HK-2 (cell line): Measurements from ENCODE around the gene SMTNL2.
"Not testable (repeated sequence)": the region's sequence is repeated elsewhere in the genome, so short reads cannot be mapped to it uniquely, and the experiment has no call there.

Source experiments
- DNase-seq: peaks from one replicate; pipeline ENCODE4 v3.0.0-alpha.2; 2018; ENCODE audit not compliant: unreplicated experiment

SMTNL2 gene

DNA sequence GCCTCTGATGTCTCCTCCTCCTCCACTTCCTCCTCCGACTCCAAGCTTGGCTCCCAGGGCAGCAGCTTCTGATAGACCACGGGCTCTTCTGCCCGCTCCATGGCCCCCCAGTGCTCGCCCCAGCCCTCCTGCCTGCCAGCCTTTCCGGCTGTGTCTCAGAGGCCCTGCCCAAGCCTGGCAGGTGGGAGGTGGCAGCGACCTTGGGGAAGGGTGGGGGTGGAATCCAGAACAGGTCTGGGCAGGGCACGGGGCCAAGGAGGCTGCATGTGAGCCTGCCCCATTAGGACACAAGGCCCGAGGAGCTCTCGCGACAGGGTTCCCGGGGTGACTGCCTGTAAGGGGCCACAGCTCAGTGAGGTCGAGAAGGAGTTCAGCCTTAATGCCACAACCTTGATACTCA is 23.9 kb upstream of the SMTNL2 start, which contains the start of gene GGT6:
Gene GGT6, minus strand, starts transcription at position 157 of the 400 bp plus-strand sequence. Its CDS starts 56 bp downstream, at position 101.
- DNase-seq = no peak

DNA sequence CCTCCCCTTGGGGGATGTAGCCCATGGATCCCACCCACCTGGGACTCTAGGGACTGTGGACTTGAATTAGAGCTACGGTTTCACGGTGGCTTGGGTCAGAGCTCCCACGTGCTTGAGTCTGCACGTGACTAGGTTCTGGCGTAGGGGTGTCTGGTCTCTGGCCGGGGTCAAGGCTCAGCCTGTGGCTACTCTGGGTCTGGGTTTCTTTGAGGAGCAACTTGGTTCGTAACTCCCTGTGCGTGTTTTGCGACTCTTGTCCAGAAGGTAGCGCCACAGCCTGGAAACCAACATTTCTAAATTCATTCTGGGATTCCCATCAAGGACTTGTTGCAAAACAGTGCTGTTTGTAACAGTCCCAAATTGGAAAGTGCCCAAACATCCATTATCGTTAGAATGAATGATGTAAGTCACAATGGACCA is 23.5 kb upstream of the SMTNL2 start:
- DNase-seq = no peak

DNA sequence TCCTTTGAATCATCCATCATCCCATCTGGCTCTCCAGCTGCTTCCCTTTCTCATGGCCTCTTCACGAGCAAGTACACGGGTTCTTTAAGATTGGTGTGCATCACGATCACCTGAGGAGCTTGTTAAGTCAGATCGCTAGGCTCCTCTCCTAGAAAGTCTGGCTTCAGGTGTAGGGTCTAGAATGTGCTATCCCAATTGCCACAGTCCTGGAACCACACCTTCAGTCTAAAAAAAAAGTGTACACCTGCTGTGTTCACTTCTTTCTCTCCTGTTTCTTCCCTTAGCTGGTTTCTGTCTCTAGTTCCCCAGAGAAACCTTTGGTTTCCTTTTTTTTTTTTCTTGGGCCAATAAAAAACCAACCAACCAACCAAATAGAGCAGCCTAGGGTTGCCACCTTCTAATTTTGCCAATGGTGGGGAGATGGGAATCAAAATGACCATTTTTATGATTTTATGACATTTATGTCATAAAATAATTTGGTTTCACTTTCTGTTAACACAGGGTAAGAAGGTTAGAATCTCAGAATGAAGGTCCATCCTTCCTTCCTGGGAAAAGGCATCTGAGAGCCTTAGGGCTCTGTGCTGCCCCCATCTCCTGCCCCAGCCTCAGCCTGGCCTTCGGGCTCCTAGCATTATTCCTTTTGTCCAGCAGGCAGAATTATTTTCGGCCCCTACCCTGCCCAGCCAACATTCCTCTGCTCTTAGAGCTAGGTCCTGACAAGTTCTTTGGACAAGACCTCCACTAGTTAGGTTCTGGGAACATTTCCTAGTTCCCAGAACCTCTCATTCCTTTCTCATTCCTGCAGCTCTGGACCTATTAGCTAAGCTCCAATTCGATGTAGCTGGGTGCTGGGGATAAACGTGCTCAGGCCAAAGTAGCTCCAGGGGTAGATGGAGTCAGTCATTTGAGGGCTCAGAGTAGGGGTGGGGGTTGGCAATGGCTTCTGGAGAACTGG is 22.0 kb upstream of the SMTNL2 start:
- DNase-seq = no peak

DNA sequence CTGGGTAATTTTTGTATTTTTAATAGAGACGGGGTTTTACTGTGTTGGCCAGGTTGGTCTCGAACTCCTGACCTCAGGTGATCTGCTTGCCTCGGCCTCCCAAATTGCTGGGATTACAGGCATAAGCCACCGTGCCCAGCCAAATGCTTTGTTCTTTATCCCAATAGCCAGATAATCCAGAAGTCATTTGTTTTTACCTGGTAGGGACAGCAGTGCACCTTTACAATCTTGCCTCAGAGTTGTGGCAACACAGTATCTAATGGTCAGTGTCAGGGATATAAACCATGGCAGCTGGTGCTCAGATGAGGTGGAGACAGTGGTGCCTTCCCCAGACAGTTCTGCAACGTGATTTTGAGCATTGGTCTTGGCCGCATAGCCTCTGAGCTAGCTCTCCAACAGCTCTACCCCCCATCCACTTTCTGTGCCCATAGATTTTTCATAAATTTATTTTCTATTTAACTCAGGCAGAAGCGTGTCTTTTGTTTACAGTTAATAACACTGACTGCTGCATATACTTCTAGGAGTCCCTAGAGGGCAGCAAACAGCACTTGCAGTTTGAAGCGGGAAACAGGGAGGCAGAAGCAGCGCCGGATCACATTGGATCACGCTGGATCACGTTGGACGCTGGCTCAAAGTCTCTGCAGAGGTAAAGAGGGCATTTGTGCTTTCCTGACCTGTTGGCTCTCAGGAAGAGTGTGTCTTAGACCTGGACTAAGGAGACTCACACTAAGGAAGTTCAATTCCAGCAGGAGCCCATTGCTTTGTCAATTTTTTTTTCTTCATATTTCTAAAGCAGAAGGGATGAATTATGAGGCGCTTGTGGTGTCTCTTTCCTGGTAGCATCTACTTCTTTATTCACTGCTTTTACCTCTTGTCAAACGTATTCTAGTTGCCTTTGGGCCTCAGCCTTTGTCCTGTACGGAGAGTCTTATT is 18.9 kb upstream of the SMTNL2 start:
- DNase-seq = peak; percentile 68

DNA sequence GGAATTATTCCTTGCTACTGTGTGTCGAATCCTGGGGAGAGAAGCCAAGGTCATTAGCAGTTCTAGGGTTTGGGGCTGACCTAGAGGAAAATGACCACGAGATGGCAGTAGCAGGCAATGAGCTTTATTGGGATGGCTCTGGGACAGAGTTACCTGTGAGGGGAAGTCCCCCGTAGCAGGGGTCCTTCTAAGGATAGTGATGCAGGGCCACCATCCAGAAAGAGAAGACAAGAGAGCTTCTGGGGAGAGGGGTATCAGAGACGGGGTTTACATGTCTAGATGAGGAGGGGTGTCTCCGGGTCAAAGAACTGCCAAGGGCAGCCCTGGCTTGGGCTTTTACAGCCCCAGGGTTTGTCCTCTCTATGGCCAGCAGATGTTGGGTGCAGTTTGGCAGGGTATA is 17.5 kb upstream of the SMTNL2 start:
- DNase-seq = peak; percentile 34

DNA sequence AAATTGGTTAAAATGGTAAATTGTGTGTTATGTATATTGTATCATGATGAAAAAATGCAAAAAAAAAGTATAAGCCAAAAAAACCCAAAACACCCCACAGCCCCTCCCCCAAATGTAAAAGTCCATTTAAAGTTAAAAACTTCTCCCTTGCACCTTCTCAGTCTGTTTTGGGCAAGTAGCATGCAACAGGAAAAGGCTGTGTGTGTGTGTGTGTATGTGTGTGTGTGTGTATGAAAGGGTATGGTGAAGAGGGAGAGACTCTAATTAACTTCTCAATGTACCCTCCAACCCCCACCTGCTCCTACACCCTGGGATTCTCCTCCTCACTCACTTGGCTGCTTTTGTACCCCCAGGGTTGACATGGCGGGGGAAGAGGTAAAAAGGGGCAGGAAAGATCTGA is 14.7 kb upstream of the SMTNL2 start:
- DNase-seq = no peak

DNA sequence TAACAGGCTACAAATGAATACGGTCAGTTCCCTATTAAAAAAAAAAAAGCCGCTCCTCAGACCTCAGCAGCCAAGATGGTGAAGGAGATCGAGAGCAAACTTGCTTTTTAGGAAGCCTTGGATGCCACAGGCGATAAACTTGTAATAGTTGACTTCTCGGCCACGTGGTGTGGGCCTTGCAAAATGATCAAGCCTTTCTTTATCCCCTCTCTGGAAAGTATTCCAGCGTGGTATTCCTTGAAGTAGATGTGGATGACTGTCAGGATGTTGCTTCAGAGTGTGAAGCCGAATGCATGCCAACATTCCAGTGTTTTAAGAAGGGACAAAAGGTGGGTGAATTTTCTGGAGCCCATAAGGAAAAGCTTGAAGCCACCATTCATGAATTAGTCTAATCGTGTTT is 12.2 kb upstream of the SMTNL2 start:
- DNase-seq = no peak

DNA sequence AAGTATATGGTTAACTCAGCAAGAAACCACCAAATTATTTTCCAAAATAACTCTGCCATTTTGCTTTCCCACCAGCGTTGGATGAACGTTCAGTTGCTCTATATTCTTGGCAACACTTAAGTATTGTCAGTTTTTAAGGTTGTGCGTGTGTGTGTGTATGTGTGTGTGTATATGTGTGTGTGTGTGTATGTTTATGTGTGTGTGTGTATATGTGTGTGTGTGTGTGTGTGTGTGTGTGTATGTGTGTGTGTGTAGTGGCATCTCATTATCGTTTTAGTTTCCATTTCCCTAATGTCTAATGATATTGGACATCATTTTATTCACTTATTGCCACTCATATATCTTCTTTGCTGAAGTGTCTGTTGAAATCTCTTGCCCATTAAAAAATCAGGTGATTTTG is 11.2 kb upstream of the SMTNL2 start:
- DNase-seq = no peak

DNA sequence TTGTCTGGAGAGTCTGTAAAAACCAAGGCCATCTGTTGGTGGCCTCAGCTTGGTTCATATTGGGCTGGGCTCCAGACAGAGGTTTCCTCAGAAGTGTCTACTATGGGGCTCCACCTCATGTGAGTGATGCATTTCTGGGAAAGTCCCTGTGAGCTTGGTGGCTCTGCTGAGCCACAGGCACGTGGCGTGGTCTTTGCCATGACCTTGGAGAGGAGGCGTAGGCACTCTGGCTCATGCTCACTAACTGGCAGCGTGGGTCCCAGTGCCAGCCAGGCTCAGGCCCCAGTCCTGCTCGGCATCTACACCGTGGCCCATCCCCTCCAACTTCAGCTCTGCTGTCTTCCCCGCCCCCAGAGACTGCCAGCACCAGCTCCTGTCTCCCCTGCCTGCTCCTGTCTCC is 10.7 kb upstream of the SMTNL2 start:
- DNase-seq = peak; percentile 30

DNA sequence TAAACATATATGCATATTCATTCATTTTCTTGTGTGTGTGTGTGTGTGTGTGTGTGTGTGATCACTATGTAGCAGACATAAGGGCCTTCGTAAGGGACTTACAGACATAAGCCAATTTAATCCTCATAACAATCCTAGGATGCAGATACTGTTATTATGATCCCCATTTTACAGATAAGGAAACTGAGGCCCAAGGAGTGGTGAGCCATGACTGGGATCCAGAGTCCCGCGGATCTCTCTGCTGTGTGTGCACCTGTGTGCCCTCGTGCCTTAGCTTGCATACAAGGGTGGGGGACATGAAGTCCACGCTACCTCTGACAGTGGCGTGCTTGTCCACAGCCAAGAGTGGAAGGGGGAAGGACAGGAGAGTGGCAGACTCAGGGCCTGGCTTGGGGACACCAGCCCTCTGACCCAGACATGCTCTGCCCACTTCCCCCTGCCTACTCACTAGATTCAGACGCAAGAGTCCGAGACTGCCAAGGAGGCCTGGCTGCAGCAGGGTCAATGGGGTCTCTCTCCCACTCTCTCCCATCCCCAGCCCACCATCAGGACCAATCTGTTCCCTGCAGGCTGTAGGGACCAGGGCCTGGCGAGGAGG is 9.8 kb upstream of the SMTNL2 start:
- DNase-seq = no peak

DNA sequence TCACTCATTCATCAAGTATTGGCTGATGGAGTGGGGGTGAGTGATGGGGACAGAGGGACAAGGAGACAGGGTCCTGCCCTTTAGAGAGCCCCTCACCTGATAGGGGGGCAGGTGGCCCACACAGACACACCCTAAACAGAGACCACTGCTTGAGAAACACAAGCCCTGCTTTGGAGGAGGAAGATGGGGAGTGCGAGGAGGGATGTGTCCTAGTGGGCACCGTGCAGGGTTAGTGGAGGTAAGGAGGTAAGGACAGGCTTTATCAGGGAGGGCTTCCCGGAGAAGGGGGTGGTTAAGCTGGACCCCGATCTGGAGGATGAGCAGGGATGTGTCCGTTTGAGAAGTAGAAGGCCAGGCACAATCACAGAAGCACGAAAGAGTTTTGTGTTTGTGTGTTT is 8.2 kb upstream of the SMTNL2 start:
- DNase-seq = no peak

DNA sequence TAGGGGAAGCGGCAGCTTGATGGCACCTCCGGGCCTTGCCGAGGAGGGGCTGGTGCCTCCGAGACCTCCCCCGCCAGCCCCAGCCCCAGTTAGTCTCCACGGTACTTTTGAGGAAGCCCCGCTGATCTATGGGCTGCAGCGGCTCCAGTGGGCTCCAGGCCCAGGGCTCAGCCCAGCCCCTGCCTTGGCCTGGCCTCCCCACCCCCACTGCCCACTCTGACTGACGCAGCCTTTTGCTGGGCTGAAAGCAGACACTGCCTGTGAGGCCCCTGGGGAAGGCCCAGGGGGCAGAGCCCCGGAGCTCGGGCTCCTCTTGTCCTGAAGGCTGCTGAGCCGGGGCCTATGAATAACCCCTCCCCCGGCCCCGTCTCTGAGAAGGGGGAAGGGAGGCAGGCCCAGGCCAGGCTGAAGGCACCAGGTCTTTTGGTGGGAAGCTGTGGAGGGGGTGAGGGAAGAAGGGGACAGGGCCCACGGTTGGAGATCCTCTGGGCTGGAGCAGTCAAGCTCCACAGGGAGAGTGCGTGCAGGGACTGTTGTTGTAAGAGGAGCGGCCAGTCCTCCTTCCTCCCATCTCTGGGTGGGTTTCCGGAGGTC is 7.5 kb upstream of the SMTNL2 start:
- DNase-seq = no peak

DNA sequence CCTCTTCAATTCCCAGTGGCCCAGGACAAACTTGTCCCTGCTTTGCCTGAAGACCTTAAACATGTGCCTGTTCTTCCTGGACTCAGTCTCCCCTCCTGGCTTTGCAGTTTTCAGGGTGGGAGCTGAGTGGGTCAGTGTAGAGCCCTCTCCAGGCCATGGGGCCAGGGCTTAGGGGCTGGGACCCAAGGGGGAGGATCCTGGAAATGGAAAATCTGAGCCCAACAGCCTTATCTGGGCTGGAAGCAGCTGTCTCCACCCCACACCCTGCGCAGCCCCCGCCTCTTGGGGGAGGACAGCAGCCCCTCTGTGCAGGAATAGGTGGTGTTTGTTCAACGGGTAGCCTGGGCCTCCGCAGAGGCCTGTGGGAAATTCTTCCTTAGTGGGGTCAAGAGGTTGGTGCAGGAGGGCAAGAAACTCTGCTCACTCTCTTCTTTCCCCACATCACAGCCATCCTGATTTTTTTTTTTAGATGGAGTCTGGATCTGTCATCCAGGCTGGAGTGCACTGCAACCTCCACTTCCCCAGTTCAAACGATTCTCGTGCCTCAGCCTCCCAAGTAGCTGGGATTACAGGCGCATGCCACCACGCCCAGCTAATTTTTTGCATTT is 6.8 kb upstream of the SMTNL2 start:
- DNase-seq = no peak

DNA sequence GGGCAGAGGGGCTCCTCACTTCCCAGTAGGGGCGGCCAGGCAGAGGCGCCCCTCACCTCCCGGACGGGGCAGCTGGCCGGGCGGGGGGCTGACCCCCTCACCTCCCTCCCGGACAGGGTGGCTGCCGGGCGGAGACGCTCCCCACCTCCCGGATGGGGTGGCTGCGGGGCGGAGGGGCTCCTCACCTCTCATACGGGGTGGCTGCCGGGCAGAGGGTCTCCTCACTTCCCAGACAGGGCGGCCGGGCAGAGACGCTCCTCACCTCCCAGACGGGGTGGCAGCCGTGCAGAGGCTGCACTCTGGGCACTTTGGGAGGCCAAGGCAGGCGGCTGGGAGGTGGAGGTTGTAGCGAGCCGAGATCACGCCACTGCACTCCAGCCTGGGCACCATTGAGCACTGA is 6.0 kb upstream of the SMTNL2 start:
- not testable (repeated sequence) for DNase-seq

DNA sequence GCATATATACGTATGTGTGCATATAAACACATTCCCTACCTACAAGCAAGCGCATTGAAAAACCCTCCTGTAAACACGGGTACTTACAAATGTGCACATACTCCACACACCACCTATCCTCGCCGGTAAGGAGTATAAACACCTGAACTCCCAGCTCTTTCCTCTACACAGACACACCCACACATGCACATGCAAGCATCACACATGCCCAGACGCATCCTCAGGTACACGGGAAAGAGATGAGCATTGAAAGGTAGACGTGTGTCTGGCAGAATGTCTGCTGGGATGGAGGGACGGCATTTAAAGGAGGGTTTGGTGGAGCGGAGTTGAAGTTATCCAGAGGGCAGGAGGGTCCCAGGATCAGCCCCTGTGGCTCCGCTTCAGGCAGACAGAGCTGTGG is 4.7 kb upstream of the SMTNL2 start:
- DNase-seq = no peak

DNA sequence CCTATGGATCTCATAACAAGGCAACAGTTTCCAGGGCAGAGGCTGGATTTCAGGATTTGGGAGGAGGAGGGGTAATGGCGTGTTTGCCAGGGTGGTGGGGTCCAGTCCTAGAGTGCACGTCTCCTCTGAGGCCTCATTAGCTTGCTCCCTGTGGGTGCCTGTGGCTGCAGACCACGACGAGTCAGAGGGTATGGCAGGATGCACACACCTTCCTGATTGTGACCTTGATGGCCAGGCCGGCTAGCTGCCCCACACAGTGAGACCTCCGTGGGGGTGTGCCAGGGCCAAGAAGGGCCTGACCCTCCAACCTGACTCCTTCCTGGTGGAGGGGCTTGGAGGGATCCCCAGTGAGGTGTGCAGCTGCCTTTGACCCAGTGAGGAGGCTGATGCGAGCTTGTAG is 4.0 kb upstream of the SMTNL2 start:
- no peak for DNase-seq

DNA sequence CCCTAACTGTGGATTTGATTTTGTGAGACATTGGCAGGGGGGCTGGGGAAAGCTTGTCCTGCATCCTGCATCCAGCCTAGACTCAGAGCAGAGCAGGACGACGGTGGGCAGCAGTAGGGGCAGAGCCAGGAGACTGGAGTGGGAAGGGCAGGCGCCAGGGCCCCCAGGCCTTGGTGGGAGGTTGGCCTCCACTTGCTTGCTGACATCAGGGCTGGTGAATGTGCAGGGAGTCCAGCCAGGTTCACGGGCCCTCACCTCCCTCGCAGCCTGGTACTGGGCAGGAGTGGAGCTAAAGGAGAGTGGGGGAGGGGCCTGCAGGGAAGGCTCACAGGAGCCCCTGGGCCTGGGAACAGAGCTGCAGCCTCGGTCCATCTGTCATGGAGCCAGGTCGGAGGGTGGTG is 2.2 kb upstream of the SMTNL2 start:
- no peak for DNase-seq

DNA sequence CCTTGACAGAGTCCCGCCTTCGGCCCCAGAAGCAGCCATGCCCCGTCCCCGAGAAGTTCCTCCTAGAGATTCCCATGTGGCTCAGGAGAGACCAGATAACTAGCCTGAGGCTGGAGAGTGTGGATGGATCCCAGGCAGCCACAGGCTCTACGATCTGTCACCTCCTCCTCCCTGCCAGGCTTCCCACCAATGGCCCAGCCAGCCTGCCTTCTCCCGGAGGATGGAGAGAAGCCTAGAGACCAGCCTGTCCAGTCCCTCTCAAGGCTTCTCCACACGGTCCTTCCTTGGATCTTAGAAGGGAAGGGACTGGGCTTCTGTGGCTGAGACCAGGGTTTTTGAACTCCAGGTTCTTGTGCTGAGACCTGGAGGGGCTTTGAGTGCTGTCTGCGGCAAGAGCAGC is 1.6 kb upstream of the SMTNL2 start:
- no peak for DNase-seq

DNA sequence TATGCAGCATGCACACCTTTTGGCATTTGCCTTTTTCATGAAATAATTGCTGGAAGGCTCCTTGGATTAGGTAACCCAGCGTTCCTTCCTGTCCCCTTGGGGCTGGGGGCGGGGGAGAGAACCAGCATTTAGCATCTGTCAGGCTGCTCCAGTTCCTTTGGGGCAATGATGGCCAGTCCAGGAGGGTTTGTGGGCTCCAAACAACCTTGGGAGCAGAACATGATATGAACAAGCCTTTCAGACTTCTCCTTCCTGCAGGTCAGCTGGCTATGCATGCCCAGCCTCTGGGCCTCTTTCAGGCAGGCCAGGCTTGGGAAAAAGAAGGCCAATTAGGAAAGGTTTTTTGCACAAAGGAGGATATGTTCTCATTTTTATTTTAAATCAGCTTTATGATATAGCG is 1.1 kb upstream of the SMTNL2 start:
- no peak for DNase-seq

DNA sequence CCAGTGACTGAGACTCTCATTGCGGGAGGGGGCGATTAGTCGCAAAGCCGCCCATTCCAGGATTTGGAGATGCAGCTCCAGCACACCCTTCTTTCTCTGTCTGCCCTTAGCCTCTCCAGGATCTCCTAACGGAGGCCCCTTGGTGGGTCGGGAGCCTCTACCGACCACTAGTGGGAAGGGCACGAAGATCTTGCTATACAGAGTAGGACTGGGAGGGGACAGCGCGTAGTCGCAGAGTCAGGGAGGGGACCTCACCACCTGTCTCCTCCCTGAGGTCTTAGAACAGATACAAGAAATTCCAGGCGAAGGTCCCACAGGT is 588 bp upstream of the SMTNL2 start:
- no peak for DNase-seq

DNA sequence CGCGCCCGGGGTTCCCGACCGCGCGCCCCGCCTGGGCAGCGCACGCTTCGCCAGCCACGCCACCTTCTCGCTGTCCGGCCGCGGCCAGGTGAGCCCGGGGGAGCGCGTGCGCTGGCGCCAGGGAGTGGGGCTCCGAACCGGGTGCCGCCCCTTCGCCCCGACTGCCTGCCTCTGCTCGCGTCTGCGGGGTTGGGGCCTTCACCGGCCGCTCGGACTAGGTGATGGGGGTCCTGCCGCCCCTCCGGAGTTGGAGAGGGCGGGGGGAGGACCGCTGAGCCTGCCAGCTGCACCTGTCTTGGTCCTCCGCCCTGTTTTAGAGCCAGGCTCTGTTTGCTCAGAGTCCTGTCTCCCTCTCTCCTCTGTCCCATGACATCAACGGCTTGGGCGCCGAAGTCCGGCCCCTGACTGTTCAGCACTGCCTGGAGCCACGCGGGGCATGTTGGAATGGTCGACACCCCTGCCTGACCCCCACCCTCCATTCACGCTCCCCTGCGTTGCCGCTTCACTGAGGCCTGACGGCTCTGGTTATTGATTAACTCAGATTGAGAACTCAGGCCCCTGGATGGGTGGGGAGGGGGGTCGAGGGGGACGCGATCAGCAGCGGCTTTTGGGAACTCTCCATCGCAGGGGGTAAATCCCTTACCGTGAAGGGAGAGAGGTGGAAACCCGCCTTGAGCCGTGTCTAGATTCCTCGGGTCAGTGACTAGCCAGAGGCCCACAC is 748 bp downstream of the SMTNL2 start:
- DNase-seq = no peak
